HepG2 (cell line): Measurements from ENCODE around the gene INSR. TPM values are rescaled to one million over a fixed set of nuclear protein-coding genes. Genes with fewer than 3 reads are reported as not detected.

Source experiments
- ARHGAP35 ChIP-seq: sonication (generic); formaldehyde crosslinking; IDR thresholded peaks from 2 replicates; pipeline ENCODE4 v1.9.0; 2022; ENCODE audit warnings: mild to moderate bottlenecking, inconsistent platforms, moderate library complexity, missing genetic modification reagents, borderline replicate concordance
- CC2D1A ChIP-seq: sonication (generic); formaldehyde crosslinking; IDR thresholded peaks from 2 replicates; pipeline ENCODE4 v1.8.1; 2023; ENCODE audit warnings: mild to moderate bottlenecking, missing genetic modification reagents
- ESRRA ChIP-seq: sonication (generic); formaldehyde crosslinking; IDR thresholded peaks from 2 replicates; pipeline ENCODE4 v1.5.1; 2020; ENCODE audit warnings: mild to moderate bottlenecking, low read depth, missing genetic modification reagents
- FOXA3 ChIP-seq: IDR thresholded peaks from 2 replicates; pipeline ENCODE4 v1.6.1; 2016; ENCODE audit warnings: missing genetic modification reagents, missing compliant biosample characterization
- GTF2F1 ChIP-seq: fragments of 150-350 bp; IDR thresholded peaks from 2 replicates; pipeline ENCODE4 v1.6.1; 2014; ENCODE audit warnings: low read length
- KDM4B ChIP-seq: sonication (generic); formaldehyde crosslinking; IDR thresholded peaks from 2 replicates; pipeline ENCODE4 v1.4.0; 2020; ENCODE audit warnings: missing genetic modification reagents
- MATR3 ChIP-seq: sonication (generic); formaldehyde crosslinking; IDR thresholded peaks from 2 replicates; pipeline ENCODE4 v1.4.0; 2020; ENCODE audit warnings: missing genetic modification reagents
- MYNN ChIP-seq: sonication (generic); formaldehyde crosslinking; IDR thresholded peaks from 2 replicates; pipeline ENCODE4 v1.4.0; 2020; ENCODE audit warnings: mild to moderate bottlenecking, low read depth, missing genetic modification reagents
- NCOA5 ChIP-seq: sonication (generic); formaldehyde crosslinking; IDR thresholded peaks from 2 replicates; pipeline ENCODE4 v1.4.0; 2020; ENCODE audit warnings: missing genetic modification reagents
- PAF1 ChIP-seq: IDR thresholded peaks from 2 replicates; pipeline ENCODE4 v1.6.1; 2016; ENCODE audit warnings: missing genetic modification reagents, missing compliant biosample characterization
- RFX5 ChIP-seq: IDR thresholded peaks from 2 replicates; pipeline ENCODE4 v1.6.1; 2011; ENCODE audit warnings: low read depth, low read length, improper control_type of control experiment
- SKI ChIP-seq: fragments of 450-650 bp; IDR thresholded peaks from one replicate; pipeline ENCODE4 v1.6.1; 2018; ENCODE audit warnings: mild to moderate bottlenecking; ENCODE audit not compliant: partially characterized antibody
- SP2 ChIP-seq: sonication (generic); formaldehyde crosslinking; IDR thresholded peaks from 2 replicates; pipeline ENCODE4 v1.5.1; 2020; ENCODE audit warnings: mild to moderate bottlenecking, missing genetic modification reagents
- SP5 ChIP-seq: IDR thresholded peaks from 2 replicates; pipeline ENCODE4 v1.6.1; 2016; ENCODE audit warnings: low read depth, borderline replicate concordance
- ZFY ChIP-seq: sonication (generic); formaldehyde crosslinking; IDR thresholded peaks from 2 replicates; pipeline ENCODE4 v1.4.0; 2020; ENCODE audit warnings: missing genetic modification reagents
- ZSCAN21 ChIP-seq: sonication (generic); formaldehyde crosslinking; IDR thresholded peaks from 2 replicates; pipeline ENCODE4 v1.8.0; 2022; ENCODE audit warnings: mild to moderate bottlenecking, missing genetic modification reagents, moderate library complexity, borderline replicate concordance
- polyA plus RNA-seq, 8 experiments: library from polyadenylated mRNA; depleted of rRNA in 3 of 8; stranded (reverse) in 7 of 8; unstranded in 1 of 8; fragments of >200 nt; fragmentation: Illumina TruSeq in 4 of 8; extraction: Trizol in 4 of 8; gene quantifications; 2 replicates each; pipeline versions ENCODE4 v1.2.1 to v1.2.3, GENCODE V29; 2011 to 2016; ENCODE audit warnings: low read depth in 4 of 8, missing spikeins in 1 of 8, mixed read lengths in 1 of 8; ENCODE audit not compliant: insufficient read depth in 1 of 8
- total RNA-seq, 5 experiments: library from RNA; depleted of rRNA; stranded (reverse); fragments of >200 nt; fragmentation: Illumina TruSeq; extraction: Trizol; gene quantifications; 2 replicates each; pipeline ENCODE4 v1.2.3, GENCODE V29; 2016; ENCODE audit warnings: low read depth in 1 of 5
- TF ChIP-seq, protein P1 (sequence below): sonication (generic); formaldehyde crosslinking; IDR thresholded peaks from 2 replicates; pipeline ENCODE4 v1.4.0; 2020; ENCODE audit warnings: missing genetic modification reagents, borderline replicate concordance
- TF ChIP-seq, protein P2 (sequence below): sonication (generic); formaldehyde crosslinking; conservative IDR thresholded peaks from 2 replicates; pipeline ENCODE4 v1.8.1; 2023; ENCODE audit warnings: missing genetic modification reagents
- TF ChIP-seq, protein P3 (sequence below): sonication (generic); formaldehyde crosslinking; IDR thresholded peaks from 2 replicates; pipeline ENCODE4 v1.4.0; 2020; ENCODE audit warnings: missing genetic modification reagents
- TF ChIP-seq, protein P4 (sequence below): IDR thresholded peaks from 2 replicates; pipeline ENCODE4 v1.6.1; 2016; ENCODE audit warnings: missing compliant biosample characterization, missing genetic modification reagents, borderline replicate concordance
- TF ChIP-seq, protein P5 (sequence below): IDR thresholded peaks from 2 replicates; pipeline ENCODE4 v1.6.1; 2016; ENCODE audit warnings: low read depth, control low read depth

Gene INSR
- total and polyA plus RNA-seq, 2 of the 13 experiments (the other 11 are each of a cell fraction or from before 2014, with no cell fraction given), result 24.2 to 29.8 TPM

DNA sequence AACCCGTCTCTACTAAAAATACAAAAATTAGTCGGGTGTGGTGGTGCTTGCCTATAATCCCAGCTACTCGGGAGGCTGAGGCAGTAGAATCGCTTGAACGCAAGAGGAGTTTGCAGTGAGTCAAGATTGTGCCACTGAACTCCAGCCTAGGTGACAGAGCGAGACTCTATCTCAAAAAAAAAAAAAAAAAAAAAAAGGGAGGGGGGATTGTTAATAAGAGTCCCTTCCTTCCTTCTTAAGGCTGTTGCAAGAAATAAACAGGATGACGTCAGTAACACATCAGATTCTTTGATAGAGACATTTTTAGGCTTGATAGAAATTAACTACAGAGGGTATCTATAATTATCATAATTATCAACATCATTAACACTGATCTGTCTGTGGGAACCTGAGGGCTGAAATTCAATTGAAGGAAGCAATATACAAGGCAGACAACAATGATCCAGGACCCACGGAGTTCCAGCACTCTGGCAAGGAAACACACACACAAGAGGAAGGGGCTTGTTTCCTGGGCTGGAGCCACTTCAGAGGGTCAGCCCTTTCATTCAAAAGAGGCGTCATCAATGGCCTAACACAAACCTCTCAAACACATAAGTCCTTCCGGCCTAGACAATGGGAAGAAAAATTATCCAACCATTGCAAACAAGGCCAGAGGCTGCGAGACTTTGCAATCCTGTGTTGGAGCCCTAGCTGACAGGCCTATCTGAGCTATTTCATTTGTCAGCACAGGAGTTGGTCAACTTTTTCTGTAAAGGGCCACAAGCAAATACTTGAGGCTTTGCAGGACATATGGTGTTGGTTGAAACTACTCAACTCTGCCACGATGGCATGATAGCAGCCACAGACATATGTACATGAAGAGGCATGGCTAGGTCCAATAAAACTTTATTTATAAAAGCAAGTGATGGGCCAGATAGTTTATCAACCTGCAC, 105.2 kb downstream of the INSR start (continued):
- TF ChIP-seq, protein P1, sequence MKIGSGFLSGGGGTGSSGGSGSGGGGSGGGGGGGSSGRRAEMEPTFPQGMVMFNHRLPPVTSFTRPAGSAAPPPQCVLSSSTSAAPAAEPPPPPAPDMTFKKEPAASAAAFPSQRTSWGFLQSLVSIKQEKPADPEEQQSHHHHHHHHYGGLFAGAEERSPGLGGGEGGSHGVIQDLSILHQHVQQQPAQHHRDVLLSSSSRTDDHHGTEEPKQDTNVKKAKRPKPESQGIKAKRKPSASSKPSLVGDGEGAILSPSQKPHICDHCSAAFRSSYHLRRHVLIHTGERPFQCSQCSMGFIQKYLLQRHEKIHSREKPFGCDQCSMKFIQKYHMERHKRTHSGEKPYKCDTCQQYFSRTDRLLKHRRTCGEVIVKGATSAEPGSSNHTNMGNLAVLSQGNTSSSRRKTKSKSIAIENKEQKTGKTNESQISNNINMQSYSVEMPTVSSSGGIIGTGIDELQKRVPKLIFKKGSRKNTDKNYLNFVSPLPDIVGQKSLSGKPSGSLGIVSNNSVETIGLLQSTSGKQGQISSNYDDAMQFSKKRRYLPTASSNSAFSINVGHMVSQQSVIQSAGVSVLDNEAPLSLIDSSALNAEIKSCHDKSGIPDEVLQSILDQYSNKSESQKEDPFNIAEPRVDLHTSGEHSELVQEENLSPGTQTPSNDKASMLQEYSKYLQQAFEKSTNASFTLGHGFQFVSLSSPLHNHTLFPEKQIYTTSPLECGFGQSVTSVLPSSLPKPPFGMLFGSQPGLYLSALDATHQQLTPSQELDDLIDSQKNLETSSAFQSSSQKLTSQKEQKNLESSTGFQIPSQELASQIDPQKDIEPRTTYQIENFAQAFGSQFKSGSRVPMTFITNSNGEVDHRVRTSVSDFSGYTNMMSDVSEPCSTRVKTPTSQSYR (CRISPR knock-in tag), result no peak
- no peak for TF ChIP-seq NCOA5 (CRISPR knock-in tag)
- TF ChIP-seq FOXA3 (CRISPR knock-in tag), result peak; percentile 36; the same call in 1 of the 2 replicates
- TF ChIP-seq, protein P2, sequence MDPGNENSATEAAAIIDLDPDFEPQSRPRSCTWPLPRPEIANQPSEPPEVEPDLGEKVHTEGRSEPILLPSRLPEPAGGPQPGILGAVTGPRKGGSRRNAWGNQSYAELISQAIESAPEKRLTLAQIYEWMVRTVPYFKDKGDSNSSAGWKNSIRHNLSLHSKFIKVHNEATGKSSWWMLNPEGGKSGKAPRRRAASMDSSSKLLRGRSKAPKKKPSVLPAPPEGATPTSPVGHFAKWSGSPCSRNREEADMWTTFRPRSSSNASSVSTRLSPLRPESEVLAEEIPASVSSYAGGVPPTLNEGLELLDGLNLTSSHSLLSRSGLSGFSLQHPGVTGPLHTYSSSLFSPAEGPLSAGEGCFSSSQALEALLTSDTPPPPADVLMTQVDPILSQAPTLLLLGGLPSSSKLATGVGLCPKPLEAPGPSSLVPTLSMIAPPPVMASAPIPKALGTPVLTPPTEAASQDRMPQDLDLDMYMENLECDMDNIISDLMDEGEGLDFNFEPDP (CRISPR knock-in tag), result no peak
- TF ChIP-seq, protein P3, sequence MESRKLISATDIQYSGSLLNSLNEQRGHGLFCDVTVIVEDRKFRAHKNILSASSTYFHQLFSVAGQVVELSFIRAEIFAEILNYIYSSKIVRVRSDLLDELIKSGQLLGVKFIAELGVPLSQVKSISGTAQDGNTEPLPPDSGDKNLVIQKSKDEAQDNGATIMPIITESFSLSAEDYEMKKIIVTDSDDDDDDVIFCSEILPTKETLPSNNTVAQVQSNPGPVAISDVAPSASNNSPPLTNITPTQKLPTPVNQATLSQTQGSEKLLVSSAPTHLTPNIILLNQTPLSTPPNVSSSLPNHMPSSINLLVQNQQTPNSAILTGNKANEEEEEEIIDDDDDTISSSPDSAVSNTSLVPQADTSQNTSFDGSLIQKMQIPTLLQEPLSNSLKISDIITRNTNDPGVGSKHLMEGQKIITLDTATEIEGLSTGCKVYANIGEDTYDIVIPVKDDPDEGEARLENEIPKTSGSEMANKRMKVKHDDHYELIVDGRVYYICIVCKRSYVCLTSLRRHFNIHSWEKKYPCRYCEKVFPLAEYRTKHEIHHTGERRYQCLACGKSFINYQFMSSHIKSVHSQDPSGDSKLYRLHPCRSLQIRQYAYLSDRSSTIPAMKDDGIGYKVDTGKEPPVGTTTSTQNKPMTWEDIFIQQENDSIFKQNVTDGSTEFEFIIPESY (CRISPR knock-in tag), result no peak
- TF ChIP-seq ARHGAP35 (CRISPR knock-in tag), result no peak
- no peak for TF ChIP-seq RFX5
- TF ChIP-seq, protein P4, sequence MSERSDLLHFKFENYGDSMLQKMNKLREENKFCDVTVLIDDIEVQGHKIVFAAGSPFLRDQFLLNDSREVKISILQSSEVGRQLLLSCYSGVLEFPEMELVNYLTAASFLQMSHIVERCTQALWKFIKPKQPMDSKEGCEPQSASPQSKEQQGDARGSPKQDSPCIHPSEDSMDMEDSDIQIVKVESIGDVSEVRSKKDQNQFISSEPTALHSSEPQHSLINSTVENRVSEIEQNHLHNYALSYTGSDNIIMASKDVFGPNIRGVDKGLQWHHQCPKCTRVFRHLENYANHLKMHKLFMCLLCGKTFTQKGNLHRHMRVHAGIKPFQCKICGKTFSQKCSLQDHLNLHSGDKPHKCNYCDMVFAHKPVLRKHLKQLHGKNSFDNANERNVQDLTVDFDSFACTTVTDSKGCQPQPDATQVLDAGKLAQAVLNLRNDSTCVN (CRISPR knock-in tag), result no peak
- TF ChIP-seq CC2D1A (CRISPR knock-in tag), result no peak
- no peak for TF ChIP-seq SP5 (CRISPR knock-in tag)
- TF ChIP-seq MYNN (CRISPR knock-in tag), result no peak
- no peak for TF ChIP-seq GTF2F1
- no peak for TF ChIP-seq ZSCAN21 (CRISPR knock-in tag)
- TF ChIP-seq SKI, result no peak
- no peak for TF ChIP-seq KDM4B (CRISPR knock-in tag)
- no peak for TF ChIP-seq MATR3 (CRISPR knock-in tag)
- TF ChIP-seq PAF1 (CRISPR knock-in tag), result no peak
- TF ChIP-seq, protein P5, sequence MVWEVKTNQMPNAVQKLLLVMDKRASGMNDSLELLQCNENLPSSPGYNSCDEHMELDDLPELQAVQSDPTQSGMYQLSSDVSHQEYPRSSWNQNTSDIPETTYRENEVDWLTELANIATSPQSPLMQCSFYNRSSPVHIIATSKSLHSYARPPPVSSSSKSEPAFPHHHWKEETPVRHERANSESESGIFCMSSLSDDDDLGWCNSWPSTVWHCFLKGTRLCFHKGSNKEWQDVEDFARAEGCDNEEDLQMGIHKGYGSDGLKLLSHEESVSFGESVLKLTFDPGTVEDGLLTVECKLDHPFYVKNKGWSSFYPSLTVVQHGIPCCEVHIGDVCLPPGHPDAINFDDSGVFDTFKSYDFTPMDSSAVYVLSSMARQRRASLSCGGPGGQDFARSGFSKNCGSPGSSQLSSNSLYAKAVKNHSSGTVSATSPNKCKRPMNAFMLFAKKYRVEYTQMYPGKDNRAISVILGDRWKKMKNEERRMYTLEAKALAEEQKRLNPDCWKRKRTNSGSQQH (CRISPR knock-in tag), result no peak
- no peak for TF ChIP-seq ESRRA (CRISPR knock-in tag)
- TF ChIP-seq ZFY (CRISPR knock-in tag), result peak; percentile 49
- no peak for TF ChIP-seq SP2 (CRISPR knock-in tag)
